K562 (cell line): ENCODE measurements around the gene NFATC3. TPM values are rescaled to one million over a fixed set of nuclear protein-coding genes. Genes with fewer than 3 reads are reported as not detected.

Source experiments
- C11orf30 ChIP-seq: fragments of 450-650 bp; IDR thresholded peaks from 2 replicates; pipeline ENCODE4 v1.6.1; 2016; ENCODE audit warnings: low read depth, mild to moderate bottlenecking
- CEBPB ChIP-seq: fragments of 450-650 bp; IDR thresholded peaks from 2 replicates; pipeline ENCODE4 v1.6.1; 2016; ENCODE audit warnings: missing genetic modification characterization, missing compliant biosample characterization
- CTCF ChIP-seq, 3 experiments: IDR thresholded peaks in 2 of 3; conservative IDR thresholded peaks in 1 of 3; 2 replicates each; pipeline ENCODE4 v1.5.1; 2011 to 2012; ENCODE audit warnings: low read length in 3 of 3, mild to moderate bottlenecking in 3 of 3, control low read depth in 2 of 3, improper control_type of control experiment in 1 of 3, inconsistent platforms in 1 of 3, low read depth in 1 of 3, mixed read lengths in 1 of 3, moderate library complexity in 1 of 3; ENCODE audit not compliant: insufficient read depth in 2 of 3
- DACH1 ChIP-seq: fragments of 450-650 bp; IDR thresholded peaks from 2 replicates; pipeline ENCODE4 v1.6.1; 2018; ENCODE audit not compliant: partially characterized antibody
- ESRRA ChIP-seq: fragments of 450-650 bp; IDR thresholded peaks from 2 replicates; pipeline ENCODE4 v1.6.1; 2014; ENCODE audit warnings: low read depth, mild to moderate bottlenecking, moderate library complexity, borderline replicate concordance
- FOXP4 ChIP-seq: sonication (generic); formaldehyde crosslinking; IDR thresholded peaks from 2 replicates; pipeline ENCODE4 v1.8.0; 2022; ENCODE audit warnings: mild to moderate bottlenecking, missing genetic modification reagents, borderline replicate concordance
- HDAC3 ChIP-seq: fragments of 450-650 bp; IDR thresholded peaks from 2 replicates; pipeline ENCODE4 v1.6.1; 2018; ENCODE audit warnings: borderline replicate concordance, mild to moderate bottlenecking, moderate library complexity; ENCODE audit not compliant: partially characterized antibody
- ID3 ChIP-seq, 2 experiments: fragments of 250-450 bp in 1 of 2; fragments of 450-650 bp in 1 of 2; sonication (Bioruptor Pico) in 1 of 2; IDR thresholded peaks; 2 replicates each; pipeline versions ENCODE4 v1.6.1 to v1.8.0; 2016 to 2021; ENCODE audit warnings: mild to moderate bottlenecking in 2 of 2, moderate library complexity in 2 of 2, missing compliant biosample characterization in 1 of 2, missing genetic modification characterization in 1 of 2
- MAX ChIP-seq: sonication (generic); formaldehyde crosslinking; IDR thresholded peaks from 2 replicates; pipeline ENCODE4 v1.9.0; 2022; ENCODE audit warnings: mild to moderate bottlenecking, missing genetic modification reagents
- MCM5 ChIP-seq: fragments of 450-650 bp; IDR thresholded peaks from 2 replicates; pipeline ENCODE4 v1.6.1; 2016; ENCODE audit warnings: low read depth
- NCOA2 ChIP-seq, 2 experiments: fragments of 450-650 bp; IDR thresholded peaks; 2 replicates each; pipeline ENCODE4 v1.6.1; 2018; ENCODE audit warnings: mild to moderate bottlenecking in 2 of 2, moderate library complexity in 1 of 2; ENCODE audit not compliant: partially characterized antibody in 2 of 2
- NR2C2 ChIP-seq, 2 experiments: fragments of 200-800 bp in 1 of 2; sonication (Bioruptor generic) in 1 of 2; sonication (generic) in 1 of 2; formaldehyde crosslinking in 1 of 2; IDR thresholded peaks; 2 replicates each; pipeline versions ENCODE4 v1.6.1 to v1.8.0; 2016 to 2022; ENCODE audit warnings: mild to moderate bottlenecking in 1 of 2, missing compliant biosample characterization in 1 of 2, missing genetic modification characterization in 1 of 2, missing genetic modification reagents in 1 of 2
- SOX6 ChIP-seq: fragments of 450-650 bp; IDR thresholded peaks from 2 replicates; pipeline ENCODE4 v1.6.1; 2014; ENCODE audit warnings: mild to moderate bottlenecking
- STAG1 ChIP-seq: sonication (generic); formaldehyde crosslinking; IDR thresholded peaks from 2 replicates; pipeline ENCODE4 v1.5.0; 2020; ENCODE audit warnings: missing genetic modification reagents, borderline replicate concordance
- TAF7 ChIP-seq: fragments of 450-650 bp; IDR thresholded peaks from 2 replicates; pipeline ENCODE4 v1.6.1; 2016; ENCODE audit warnings: missing genetic modification characterization, missing compliant biosample characterization
- ZC3H11A ChIP-seq: IDR thresholded peaks from 2 replicates; pipeline ENCODE4 v1.6.1; 2012; ENCODE audit warnings: low read depth, low read length, improper control_type of control experiment
- ZNF124 ChIP-seq: sonication (generic); formaldehyde crosslinking; IDR thresholded peaks from 2 replicates; pipeline ENCODE4 v1.8.1; 2022; ENCODE audit warnings: missing genetic modification reagents
- ZNF197 ChIP-seq: fragments of 200-800 bp; sonication (Bioruptor generic); IDR thresholded peaks from 2 replicates; pipeline ENCODE4 v1.6.1; 2016; ENCODE audit warnings: low read depth, missing genetic modification characterization, missing compliant biosample characterization
- ZNF395 ChIP-seq: fragments of 200-800 bp; sonication (Bioruptor generic); IDR thresholded peaks from 2 replicates; pipeline ENCODE4 v1.6.1; 2017; ENCODE audit warnings: missing genetic modification characterization, missing compliant biosample characterization
- ZNF830 ChIP-seq: fragments of 250-450 bp; sonication (Bioruptor Pico); IDR thresholded peaks from 2 replicates; pipeline ENCODE4 v1.5.0; 2021; ENCODE audit warnings: mild to moderate bottlenecking
- polyA plus RNA-seq, 8 experiments: library from polyadenylated mRNA; depleted of rRNA in 4 of 8; stranded (reverse) in 5 of 8; unstranded in 3 of 8; fragments of >200 nt; fragmentation: Nextera tagmentation in 2 of 8; fragmentation: Illumina TruSeq in 1 of 8; extraction: Ambion mirVana in 2 of 8; extraction: Trizol in 1 of 8; gene quantifications; 2 replicates each; pipeline versions ENCODE4 v1.2.1 to v1.2.3, GENCODE V29; 2011 to 2014; ENCODE audit warnings: inconsistent platforms in 1 of 8, missing spikeins in 1 of 8
- total RNA-seq, 7 experiments: library from RNA; depleted of rRNA in 6 of 7; stranded (reverse); fragments of >200 nt in 6 of 7; fragmentation: Illumina TruSeq in 2 of 7; extraction: Trizol in 2 of 7; gene quantifications; 2 replicates each; pipeline versions ENCODE4 v1.2.1 to v1.2.3, GENCODE V29; 2011 to 2021; ENCODE audit warnings: low replicate concordance in 1 of 7

The NFATC3 gene
- total and polyA plus RNA-seq, 9 of the 15 experiments (the other 6 are each of a cell fraction or from before 2014, with no cell fraction given) = 15.7 to 98.4 (median 59.4) TPM

GRCh38 chr16:68085259-68086071 is at the start of gene NFATC3 (continued):
- TF ChIP-seq MCM5 (no peak), ID3 (CRISPR knock-in tag; IDR thresholded peaks at IDR 0.05) (no peak), ID3 (tag; IDR thresholded peaks at IDR 0.05) (peak; percentile 85), C11orf30 (no peak), ZC3H11A (no peak), NR2C2 (CRISPR knock-in tag; IDR thresholded peaks at IDR 0.05) (0 out of 2 replicates have a peak, but pooled peaks have one; percentile 34), NR2C2 (tag; IDR thresholded peaks at IDR 0.05) (no peak), ESRRA (peak; percentile 62; the same call in 1 of the 2 replicates), FOXP4 (no peak; the same call in 1 of the 2 replicates), DACH1 (no peak), STAG1 (CRISPR knock-in tag) (no peak), CTCF (IDR thresholded peaks at IDR 0.05 in 2 of 3, conservative IDR thresholded peaks at IDR 0.05 in 1 of 3; ENCODE audit: insufficient read depth in 2 of 3, low read depth in 1 of 3, low read length in 3 of 3) (0 out of 6 replicates have a peak, but pooled peaks of 1 of the 3 experiments have one; percentile 13), HDAC3 (no peak), TAF7 (tag) (0 out of 2 replicates have a peak, but pooled peaks have one; percentile 19), SOX6 (no peak; the same call in 1 of the 2 replicates), NCOA2 (IDR thresholded peaks at IDR 0.05; ENCODE audit: partially characterized antibody in 2 of 2) (no peak), ZNF395 (CRISPR knock-in tag) (0 out of 2 replicates have a peak, but pooled peaks have one; percentile 18), ZNF197 (CRISPR knock-in tag) (no peak), ZNF124 (CRISPR knock-in tag) (no peak), CEBPB (no peak), ZNF830 (no peak), MAX (CRISPR knock-in tag) (0 out of 2 replicates have a peak, but pooled peaks have one; percentile 21)
